Activated naive CD4-positive, alpha-beta T cell treated with anti-CD3 and anti-CD28 coated beads for 36 hours (primary cell): Measurements from ENCODE around the gene DOCK1. TPM values are rescaled to one million over a fixed set of nuclear protein-coding genes. Genes with fewer than 3 reads are reported as not detected.

Source experiments
- CTCF ChIA-PET: fragments of 350-600 bp; sonication (Branson Sonifier 250); formaldehyde crosslinking; loops from one replicate; lab custom pipeline; 2021; ENCODE audit warnings: antibody characterized with exemption; lab: Charles Lee
- DNase-seq: peaks from one replicate; pipeline ENCODE4 v3.0.0-alpha.2; 2020
- H3K27ac Mint-ChIP-seq: one replicate; pipeline ENCODE4 v1.8.0; 2021; ENCODE audit warnings: mild to moderate bottlenecking, mixed read lengths
- H3K27me3 Mint-ChIP-seq: one replicate; pipeline ENCODE4 v1.8.0; 2021; ENCODE audit warnings: low read depth, mixed read lengths
- H3K36me3 Mint-ChIP-seq: one replicate; pipeline ENCODE4 v1.8.0; 2021; ENCODE audit warnings: low read depth, mixed read lengths
- H3K4me1 Mint-ChIP-seq: one replicate; pipeline ENCODE4 v1.8.0; 2021; ENCODE audit warnings: low read depth, mixed read lengths
- H3K4me3 Mint-ChIP-seq: one replicate; pipeline ENCODE4 v1.8.0; 2021; ENCODE audit warnings: mild to moderate bottlenecking, moderate library complexity, mixed read lengths
- H3K9me3 Mint-ChIP-seq: one replicate; pipeline ENCODE4 v1.8.0; 2021; ENCODE audit warnings: mixed read lengths
- intact Hi-C: fragments of 100-400 bp; cut with micrococcal nuclease; formaldehyde crosslinking; loops from one replicate; pipeline ENCODE4 v1.15.1; 2023
- total RNA-seq, 2 experiments: library from RNA; stranded (reverse); gene quantifications; one replicate each; pipeline ENCODE4 v1.2.3, GENCODE V29; 2021

The DOCK1 gene
- total RNA-seq, 2 experiments from 2014 or later = 0.49 to 0.72 TPM

- CTCF ChIA-PET = no interaction called here
- no peak for DNase-seq
- peaks cover 2% of the 10 kb centered on the region for H3K4me1 Mint-ChIP-seq
- H3K4me3 Mint-ChIP-seq = no peak within 1 kb of the TSS
- no peaks in the 10 kb centered on the region for H3K9me3 Mint-ChIP-seq
- no peak within 1 kb of the TSS for H3K27ac Mint-ChIP-seq
- intact Hi-C loops = no loop called here
- H3K27me3 Mint-ChIP-seq = peaks cover 45% of the 10 kb centered on the region
- H3K36me3 Mint-ChIP-seq = no peaks in the 10 kb centered on the region
Observed at GRCh38 chr10:127196282-127197153, 291.3 kb downstream of the DOCK1 start, which contains the start of gene INSYN2A. Gene INSYN2A (minus strand): TSS chr10:127196591. CDS start chr10:127176395, 20,196 bp downstream.

GRCh38 chr10:127197154-127197432, 291.9 kb downstream of the DOCK1 start:
- Mint-ChIP-seq H3K4me3 (no peak overlapping the region), H3K4me1 (peaks cover 2% of the 10 kb centered on the region)
- CTCF ChIA-PET = no interaction called here

DNA sequence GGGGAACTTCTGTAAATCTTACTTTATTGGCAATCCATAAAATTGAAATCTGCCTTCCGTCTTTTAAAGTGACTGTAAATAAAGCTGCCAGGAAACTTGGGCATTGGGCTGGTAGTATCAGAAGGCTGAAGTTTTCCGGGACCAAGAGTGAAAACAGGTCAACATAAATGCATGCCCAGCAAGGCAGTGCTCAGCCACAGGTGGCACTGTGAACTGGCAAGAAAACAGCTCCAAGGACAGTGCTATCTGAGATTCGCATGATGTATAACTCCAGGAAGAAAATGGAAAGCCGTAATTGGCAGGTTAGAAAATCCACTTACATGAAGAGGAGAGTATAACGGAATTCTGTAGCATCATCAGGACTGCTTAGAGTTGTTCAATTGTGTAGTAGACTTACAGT, 293.1 kb downstream of the DOCK1 start:
- Mint-ChIP-seq H3K27me3 (peaks cover 32% of the 10 kb centered on the region), H3K4me1 (peaks cover 2% of the 10 kb centered on the region), H3K36me3 (no peaks in the 10 kb centered on the region), H3K27ac (no peak overlapping the region), H3K4me3 (no peak overlapping the region), H3K9me3 (no peaks in the 10 kb centered on the region)
- intact Hi-C loops = no loop called here
- DNase-seq = no peak
- CTCF ChIA-PET = interaction anchor here (0.7 kb wide), 1 partner anchor 669 kb away, joined by 4 read pairs; no protein-coding TSS in a partner anchor

More at GRCh38 chr10:127197154-127197432, 291.9 kb downstream of the DOCK1 start:
- Mint-ChIP-seq H3K36me3 (no peaks in the 10 kb centered on the region), H3K27ac (no peak overlapping the region), H3K9me3 (no peaks in the 10 kb centered on the region), H3K27me3 (peaks cover 41% of the 10 kb centered on the region)
- intact Hi-C loops = no loop called here
- no peak for DNase-seq

GRCh38 chr10:127198721-127199120, 293.5 kb downstream of the DOCK1 start:
- intact Hi-C loops = no loop called here
- peaks cover 29% of the 10 kb centered on the region for H3K27me3 Mint-ChIP-seq
- CTCF ChIA-PET = no interaction called here
- H3K9me3 Mint-ChIP-seq = no peaks in the 10 kb centered on the region
- no peak overlapping the region for H3K27ac Mint-ChIP-seq
- H3K36me3 Mint-ChIP-seq = no peaks in the 10 kb centered on the region
- DNase-seq = no peak
- H3K4me1 Mint-ChIP-seq = peaks cover 2% of the 10 kb centered on the region
- no peak overlapping the region for H3K4me3 Mint-ChIP-seq

- Mint-ChIP-seq H3K27ac (no peak overlapping the region), H3K27me3 (peaks cover 17% of the 10 kb centered on the region), H3K9me3 (no peaks in the 10 kb centered on the region), H3K4me1 (peaks cover 2% of the 10 kb centered on the region), H3K36me3 (no peaks in the 10 kb centered on the region), H3K4me3 (no peak overlapping the region)
- DNase-seq = no peak
- intact Hi-C loops = no loop called here
- CTCF ChIA-PET = no interaction called here
Observed at GRCh38 chr10:127200646-127201045, 295.4 kb downstream of the DOCK1 start.

- no peak for DNase-seq
- H3K27ac Mint-ChIP-seq = no peak overlapping the region
- CTCF ChIA-PET = no interaction called here
- intact Hi-C loops = no loop called here
- no peaks in the 10 kb centered on the region for H3K36me3 Mint-ChIP-seq
- H3K27me3 Mint-ChIP-seq = peaks cover 7% of the 10 kb centered on the region
- H3K4me1 Mint-ChIP-seq = no peaks in the 10 kb centered on the region
- H3K4me3 Mint-ChIP-seq = no peak overlapping the region
- no peaks in the 10 kb centered on the region for H3K9me3 Mint-ChIP-seq
Observed at GRCh38 chr10:127203067-127203466, 297.8 kb downstream of the DOCK1 start.

DNA sequence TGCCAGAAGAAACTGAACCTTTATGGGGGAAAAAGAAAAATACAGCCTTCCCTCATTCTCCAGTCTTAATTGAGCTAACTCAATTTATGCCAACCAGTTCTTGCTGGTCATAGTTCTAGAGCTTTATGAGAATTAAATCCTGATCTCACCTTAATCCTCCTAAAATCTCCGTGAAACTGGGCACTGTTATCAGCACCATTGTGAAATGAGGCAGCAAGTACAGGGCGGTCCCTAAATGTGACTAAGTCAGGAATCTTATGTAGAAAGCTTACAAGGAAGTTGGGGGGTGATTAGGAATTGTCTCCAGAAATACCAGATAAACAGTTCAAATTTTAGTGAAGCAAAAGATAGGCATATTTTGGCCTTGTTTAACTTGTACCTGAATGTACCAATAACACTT, 301.9 kb downstream of the DOCK1 start:
- no peak overlapping the region for H3K4me3 Mint-ChIP-seq
- no peak for DNase-seq
- H3K9me3 Mint-ChIP-seq = no peaks in the 10 kb centered on the region
- CTCF ChIA-PET = no interaction called here
- no peaks in the 10 kb centered on the region for H3K36me3 Mint-ChIP-seq
- H3K4me1 Mint-ChIP-seq = no peaks in the 10 kb centered on the region
- no peaks in the 10 kb centered on the region for H3K27me3 Mint-ChIP-seq
- intact Hi-C loops = no loop called here
- H3K27ac Mint-ChIP-seq = no peak overlapping the region

- H3K27ac Mint-ChIP-seq = no peak overlapping the region
- no peak for DNase-seq
- CTCF ChIA-PET = no interaction called here
- H3K9me3 Mint-ChIP-seq = no peaks in the 10 kb centered on the region
- no peaks in the 10 kb centered on the region for H3K36me3 Mint-ChIP-seq
- intact Hi-C loops = no loop called here
- peaks cover 2% of the 10 kb centered on the region for H3K27me3 Mint-ChIP-seq
- no peak overlapping the region for H3K4me3 Mint-ChIP-seq
- H3K4me1 Mint-ChIP-seq = no peaks in the 10 kb centered on the region
Observed at GRCh38 chr10:127210936-127211466, 305.8 kb downstream of the DOCK1 start.

- Mint-ChIP-seq H3K4me3 (no peak overlapping the region), H3K27ac (no peak overlapping the region), H3K9me3 (peaks cover 3% of the 10 kb centered on the region), H3K4me1 (no peaks in the 10 kb centered on the region), H3K27me3 (peaks cover 13% of the 10 kb centered on the region), H3K36me3 (no peaks in the 10 kb centered on the region)
- CTCF ChIA-PET = no interaction called here
- DNase-seq = no peak
- intact Hi-C loops = no loop called here
Observed at GRCh38 chr10:127215866-127216265, 310.6 kb downstream of the DOCK1 start.

DNA sequence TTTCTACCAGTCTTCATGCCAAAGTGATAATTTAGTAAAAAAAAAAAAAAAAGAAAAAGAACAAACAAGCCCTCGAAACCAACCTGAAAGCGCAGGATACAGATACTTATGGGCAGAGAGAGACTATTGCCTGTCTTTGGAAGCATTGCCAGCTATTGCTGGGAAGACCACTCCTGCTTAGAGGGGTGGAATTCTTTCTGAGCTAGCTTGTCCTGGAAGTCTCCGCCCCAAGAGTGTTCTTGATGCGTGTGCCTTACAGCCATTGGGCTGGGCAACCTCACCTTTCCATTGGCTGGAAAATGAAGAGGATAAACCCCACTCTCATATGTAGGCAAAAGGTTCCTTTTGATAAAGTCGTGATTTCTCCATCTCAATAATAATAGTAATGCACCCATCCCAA, 311.0 kb downstream of the DOCK1 start:
- CTCF ChIA-PET = no interaction called here
- intact Hi-C loops = no loop called here
- Mint-ChIP-seq H3K9me3 (peaks cover 3% of the 10 kb centered on the region), H3K4me3 (no peak overlapping the region), H3K27ac (no peak overlapping the region), H3K27me3 (peaks cover 13% of the 10 kb centered on the region), H3K4me1 (no peaks in the 10 kb centered on the region), H3K36me3 (no peaks in the 10 kb centered on the region)
- DNase-seq = no peak

- intact Hi-C loops = no loop called here
- Mint-ChIP-seq H3K9me3 (peaks cover 3% of the 10 kb centered on the region), H3K27ac (no peak overlapping the region), H3K36me3 (no peaks in the 10 kb centered on the region), H3K27me3 (peaks cover 13% of the 10 kb centered on the region), H3K4me1 (no peaks in the 10 kb centered on the region), H3K4me3 (no peak overlapping the region)
- CTCF ChIA-PET = no interaction called here
- DNase-seq = no peak
Observed at GRCh38 chr10:127216786-127217185, 311.6 kb downstream of the DOCK1 start.

GRCh38 chr10:127218658-127219057, 313.4 kb downstream of the DOCK1 start:
- H3K9me3 Mint-ChIP-seq = peaks cover 3% of the 10 kb centered on the region
- intact Hi-C loops = no loop called here
- H3K4me3 Mint-ChIP-seq = no peak overlapping the region
- DNase-seq = no peak
- H3K36me3 Mint-ChIP-seq = no peaks in the 10 kb centered on the region
- CTCF ChIA-PET = no interaction called here
- H3K27me3 Mint-ChIP-seq = peaks cover 13% of the 10 kb centered on the region
- H3K27ac Mint-ChIP-seq = no peak overlapping the region
- no peaks in the 10 kb centered on the region for H3K4me1 Mint-ChIP-seq

- CTCF ChIA-PET = no interaction called here
- intact Hi-C loops = no loop called here
Observed at GRCh38 chr10:127221281-127221680, 316.1 kb downstream of the DOCK1 start.

More at GRCh38 chr10:127221281-127221680, 316.1 kb downstream of the DOCK1 start:
- no peaks in the 10 kb centered on the region for H3K36me3 Mint-ChIP-seq
- no peak overlapping the region for H3K27ac Mint-ChIP-seq
- no peaks in the 10 kb centered on the region for H3K4me1 Mint-ChIP-seq
- no peak overlapping the region for H3K4me3 Mint-ChIP-seq
- H3K27me3 Mint-ChIP-seq = peaks cover 11% of the 10 kb centered on the region
- peaks cover 3% of the 10 kb centered on the region for H3K9me3 Mint-ChIP-seq
- DNase-seq = no peak
